Ovary (tissue), 3 donors: ENCODE data around the gene FASTK.
"Not testable (repeated sequence)": the region's sequence is repeated elsewhere in the genome, so short reads cannot be mapped to it uniquely, and the experiment has no call there.

Experiments used
- EP300 ChIP-seq: sonication (generic); formaldehyde crosslinking; IDR thresholded peaks from one replicate; pipeline ENCODE4 v1.6.1; 2017; ENCODE audit warnings: antibody characterized with exemption
- POLR2A ChIP-seq: fragments of 450-650 bp; IDR thresholded peaks from one replicate; pipeline ENCODE4 v1.6.1; 2017; ENCODE audit warnings: antibody characterized with exemption, mild to moderate bottlenecking, moderate library complexity
- TF ChIP-seq, protein P1 (sequence below), 3 donors: fragments of 450-650 bp in 2 of 3; fragments of 200-600 bp in 1 of 3; IDR thresholded peaks; one replicate each; pipeline versions ENCODE4 v1.5.1 to v1.8.0; 2016 to 2022; ENCODE audit warnings: antibody characterized with exemption in 3 of 3, mild to moderate bottlenecking in 1 of 3
- donor health status: DM: no; HTN: no; CAD: no.

DNA sequence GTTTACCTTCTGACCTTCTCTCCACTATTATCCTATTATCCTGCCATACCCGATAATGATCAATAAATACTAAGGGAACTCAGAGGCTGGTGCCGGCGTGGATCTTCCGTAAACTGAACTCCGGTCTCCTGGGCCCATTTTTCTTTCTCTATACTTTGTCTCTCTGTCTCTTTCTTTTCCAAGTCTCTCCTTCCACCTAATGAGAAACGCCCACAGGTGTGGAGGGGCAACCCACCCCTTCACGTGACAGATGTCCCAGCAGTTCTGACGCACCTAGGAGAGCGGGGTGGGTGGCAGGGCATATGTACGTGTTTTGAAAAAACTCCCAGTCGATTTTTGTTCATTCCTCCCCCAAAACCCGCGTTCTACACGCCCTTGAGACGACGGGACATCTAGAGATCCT lies 52.9 kb downstream of the FASTK start:
- not testable (repeated sequence) for TF ChIP-seq EP300, POLR2A
- TF ChIP-seq, protein P1, sequence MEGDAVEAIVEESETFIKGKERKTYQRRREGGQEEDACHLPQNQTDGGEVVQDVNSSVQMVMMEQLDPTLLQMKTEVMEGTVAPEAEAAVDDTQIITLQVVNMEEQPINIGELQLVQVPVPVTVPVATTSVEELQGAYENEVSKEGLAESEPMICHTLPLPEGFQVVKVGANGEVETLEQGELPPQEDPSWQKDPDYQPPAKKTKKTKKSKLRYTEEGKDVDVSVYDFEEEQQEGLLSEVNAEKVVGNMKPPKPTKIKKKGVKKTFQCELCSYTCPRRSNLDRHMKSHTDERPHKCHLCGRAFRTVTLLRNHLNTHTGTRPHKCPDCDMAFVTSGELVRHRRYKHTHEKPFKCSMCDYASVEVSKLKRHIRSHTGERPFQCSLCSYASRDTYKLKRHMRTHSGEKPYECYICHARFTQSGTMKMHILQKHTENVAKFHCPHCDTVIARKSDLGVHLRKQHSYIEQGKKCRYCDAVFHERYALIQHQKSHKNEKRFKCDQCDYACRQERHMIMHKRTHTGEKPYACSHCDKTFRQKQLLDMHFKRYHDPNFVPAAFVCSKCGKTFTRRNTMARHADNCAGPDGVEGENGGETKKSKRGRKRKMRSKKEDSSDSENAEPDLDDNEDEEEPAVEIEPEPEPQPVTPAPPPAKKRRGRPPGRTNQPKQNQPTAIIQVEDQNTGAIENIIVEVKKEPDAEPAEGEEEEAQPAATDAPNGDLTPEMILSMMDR (IDR thresholded peaks at IDR 0.05), result not testable (repeated sequence)
